ENCODE measurements around the gene FBXO34. TPM values are rescaled to one million over a fixed set of nuclear protein-coding genes. Genes with fewer than 3 reads are reported as not detected.

The FBXO34 gene
- total RNA-seq, 4 donors from 2014 or later: 26.2 to 55.9 (median 40.7) TPM

DNA sequence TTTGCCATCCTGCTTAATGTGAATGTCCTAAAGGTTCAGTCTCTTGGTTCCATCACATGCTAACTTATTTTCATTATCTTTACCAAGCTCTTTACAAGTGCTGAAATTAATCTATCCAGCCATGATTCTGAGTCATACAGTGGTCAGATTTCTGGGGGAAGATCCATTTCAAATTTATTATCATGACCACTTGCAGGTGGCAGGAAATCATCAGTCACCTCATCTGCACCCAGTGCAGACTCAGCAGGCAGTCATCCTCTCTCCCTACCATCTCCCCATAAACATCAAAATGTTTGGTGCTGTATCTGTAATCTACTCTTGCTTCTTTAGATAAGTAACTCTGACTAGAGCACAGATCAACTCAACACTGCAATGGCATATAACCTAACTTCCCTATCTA is 116.9 kb downstream of the FBXO34 start:
- in situ Hi-C loops (cut with MboI; ENCODE audit: low sequenced_read_pairs in 4 of 4): no loop called here
- intact Hi-C loops (cut with DNase I; ENCODE audit: low total_unique reads): no loop called here
- DNase-seq: no peak
- peak; percentile 57 to 59 for ATAC-seq
- no peaks in the 10 kb centered on the region for H3K9me3 ChIP-seq
- H3K27ac ChIP-seq: peak overlapping the region; percentile 72 to 89 (median 84)
- peaks cover 25 to 31% of the 10 kb centered on the region in 2 donors for H3K4me1 ChIP-seq
- H3K36me3 ChIP-seq: peaks cover 0 to 13% of the 10 kb centered on the region in 2 donors
- no peaks in the 10 kb centered on the region for H3K27me3 ChIP-seq
- no peak overlapping the region for H3K4me3 ChIP-seq
- TF ChIP-seq, protein P1, sequence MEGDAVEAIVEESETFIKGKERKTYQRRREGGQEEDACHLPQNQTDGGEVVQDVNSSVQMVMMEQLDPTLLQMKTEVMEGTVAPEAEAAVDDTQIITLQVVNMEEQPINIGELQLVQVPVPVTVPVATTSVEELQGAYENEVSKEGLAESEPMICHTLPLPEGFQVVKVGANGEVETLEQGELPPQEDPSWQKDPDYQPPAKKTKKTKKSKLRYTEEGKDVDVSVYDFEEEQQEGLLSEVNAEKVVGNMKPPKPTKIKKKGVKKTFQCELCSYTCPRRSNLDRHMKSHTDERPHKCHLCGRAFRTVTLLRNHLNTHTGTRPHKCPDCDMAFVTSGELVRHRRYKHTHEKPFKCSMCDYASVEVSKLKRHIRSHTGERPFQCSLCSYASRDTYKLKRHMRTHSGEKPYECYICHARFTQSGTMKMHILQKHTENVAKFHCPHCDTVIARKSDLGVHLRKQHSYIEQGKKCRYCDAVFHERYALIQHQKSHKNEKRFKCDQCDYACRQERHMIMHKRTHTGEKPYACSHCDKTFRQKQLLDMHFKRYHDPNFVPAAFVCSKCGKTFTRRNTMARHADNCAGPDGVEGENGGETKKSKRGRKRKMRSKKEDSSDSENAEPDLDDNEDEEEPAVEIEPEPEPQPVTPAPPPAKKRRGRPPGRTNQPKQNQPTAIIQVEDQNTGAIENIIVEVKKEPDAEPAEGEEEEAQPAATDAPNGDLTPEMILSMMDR (IDR thresholded peaks at IDR 0.05 in 4 of 5, conservative IDR thresholded peaks at IDR 0.05 in 1 of 5): no peak
- TF ChIP-seq POLR2A (IDR thresholded peaks at IDR 0.05): peak in 1 of 2 donors; percentile 15

GRCh38 chr14:55389330-55389729 is 118.1 kb downstream of the FBXO34 start:
- Histone ChIP-seq H3K4me3 (no peak overlapping the region), H3K4me1 (peaks cover 13 to 19% of the 10 kb centered on the region in 2 donors), H3K27ac (peak overlapping the region; percentile 62 to 89 (median 84)), H3K36me3 (peaks cover 0 to 13% of the 10 kb centered on the region in 2 donors), H3K27me3 (no peaks in the 10 kb centered on the region), H3K9me3 (no peaks in the 10 kb centered on the region)
- intact Hi-C loops (cut with DNase I; ENCODE audit: low total_unique reads) (no loop called here), in situ Hi-C loops (cut with MboI; ENCODE audit: low sequenced_read_pairs in 4 of 4) (no loop called here)
- no peak for ATAC-seq
- no peak for DNase-seq
- TF ChIP-seq POLR2A (IDR thresholded peaks at IDR 0.05): no peak
- TF ChIP-seq, protein P1 (IDR thresholded peaks at IDR 0.05 in 4 of 5, conservative IDR thresholded peaks at IDR 0.05 in 1 of 5): no peak

DNA sequence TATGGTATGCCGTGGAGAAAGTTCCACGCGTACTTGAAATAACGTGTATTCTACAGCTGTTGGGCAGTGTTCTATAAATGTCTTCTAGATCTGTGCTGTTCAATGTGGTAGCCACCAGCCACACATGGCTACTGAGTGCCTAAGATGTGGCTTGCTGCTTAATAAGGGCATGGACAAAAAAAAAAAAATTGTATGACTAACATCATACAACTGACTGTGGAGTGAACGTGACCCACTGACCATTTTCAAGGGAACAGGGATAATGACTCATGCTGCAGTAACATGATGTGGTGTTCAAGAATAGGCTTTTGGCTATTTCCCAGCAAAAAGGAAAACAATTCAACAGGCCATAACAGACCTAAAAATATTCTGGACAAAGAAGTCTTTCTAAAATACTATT is 127.5 kb downstream of the FBXO34 start:
- Histone ChIP-seq H3K27me3 (no peaks in the 10 kb centered on the region), H3K4me3 (no peak overlapping the region), H3K27ac (peak overlapping the region; percentile 73 to 82 (median 80)), H3K4me1 (peaks cover 29 to 35% of the 10 kb centered on the region in 2 donors), H3K9me3 (no peaks in the 10 kb centered on the region), H3K36me3 (peaks cover 0 to 11% of the 10 kb centered on the region in 2 donors)
- peak; percentile 99 to 100 for ATAC-seq
- intact Hi-C loops (cut with DNase I; ENCODE audit: low total_unique reads): loop anchor here (10.0 kb wide), 1 partner anchor 286 kb away; no protein-coding TSS in a partner anchor
- peak; percentile 71 to 73 for DNase-seq
- in situ Hi-C loops (cut with MboI; ENCODE audit: low sequenced_read_pairs in 4 of 4): no loop called here
- TF ChIP-seq, protein P1 (IDR thresholded peaks at IDR 0.05 in 4 of 5, conservative IDR thresholded peaks at IDR 0.05 in 1 of 5): no peak
- peak in 1 of 2 donors; percentile 81 for TF ChIP-seq POLR2A (IDR thresholded peaks at IDR 0.05)

DNA sequence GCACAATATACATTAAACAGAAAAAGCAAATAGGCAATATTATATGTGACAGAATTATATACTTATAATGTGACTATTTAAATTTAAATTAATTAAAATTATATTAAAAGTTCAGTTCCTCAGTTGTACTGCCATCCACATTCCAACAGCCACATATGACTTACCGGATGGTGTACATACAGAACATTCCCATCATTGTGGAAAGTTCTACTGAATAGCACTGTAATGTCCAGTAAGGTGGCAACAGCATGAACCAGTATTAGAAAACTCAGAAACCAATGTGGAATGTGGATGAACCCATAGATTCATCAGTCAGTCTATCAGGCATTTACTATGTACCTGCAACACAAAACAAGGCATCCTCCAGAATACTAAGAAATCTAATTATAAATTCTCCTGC is 128.0 kb downstream of the FBXO34 start:
- no peak for TF ChIP-seq POLR2A (IDR thresholded peaks at IDR 0.05)
- TF ChIP-seq, protein P1 (IDR thresholded peaks at IDR 0.05 in 4 of 5, conservative IDR thresholded peaks at IDR 0.05 in 1 of 5): no peak
- Histone ChIP-seq H3K36me3 (peaks cover 0 to 11% of the 10 kb centered on the region in 2 donors), H3K27me3 (no peaks in the 10 kb centered on the region), H3K4me1 (peaks cover 31 to 40% of the 10 kb centered on the region in 2 donors), H3K4me3 (no peak overlapping the region), H3K9me3 (no peaks in the 10 kb centered on the region), H3K27ac (peak overlapping the region; percentile 73 to 82 (median 80))
- in situ Hi-C loops (cut with MboI; ENCODE audit: low sequenced_read_pairs in 4 of 4): no loop called here
- ATAC-seq (peak; percentile 22), DNase-seq (no peak)
- intact Hi-C loops (cut with DNase I; ENCODE audit: low total_unique reads): loop anchor here (10.0 kb wide), 1 partner anchor 286 kb away; no protein-coding TSS in a partner anchor
